ENCODE data around the gene MARCHF2.

MARCHF2 gene

GRCh38 chr19:8457209-8457608 lies 44.1 kb downstream of the MARCHF2 start:
- no peak overlapping the region for H3K27ac ChIP-seq (ENCODE audit: insufficient read depth in 1 of 2, low read depth in 1 of 2, low read length in 2 of 2, poor library complexity in 1 of 2, severe bottlenecking in 2 of 2)
- WGBS (ENCODE audit: insufficient coverage): 100% methylated on average over 2 of the region's 3 CpGs
- H3K36me3 ChIP-seq (ENCODE audit: control insufficient read depth in 4 of 4, insufficient read depth in 4 of 4, low read length in 3 of 4): peaks cover 25 to 91% (median 51%) of the 10 kb centered on the region in 4 experiments
- H3K27me3 ChIP-seq (replicated peaks in 2 of 5; ENCODE audit: control insufficient read depth in 4 of 5, insufficient read depth in 5 of 5, low read length in 4 of 5): no peaks in the 10 kb centered on the region
- ChIA-PET CTCF (interaction anchor here (1.2 to 1.7 kb wide), 3 partner anchors 10 to 33 kb away, joined by 3 to 9 read pairs (median 3); no protein-coding TSS in a partner anchor), POLR2A (interaction anchor here (0.5 to 1.1 kb wide), 2 partner anchors 43 to 44 kb away, joined by 3 to 4 read pairs; partner anchors contain the start of gene MARCHF2)
- no peak overlapping the region for H3K4me3 ChIP-seq (ENCODE audit: control insufficient read depth in 1 of 7, extremely low read depth in 1 of 7, insufficient read depth in 4 of 7, low read depth in 2 of 7, low read length in 6 of 7)
- H3K4me1 ChIP-seq (ENCODE audit: control extremely low read depth in 1 of 4, control insufficient read depth in 4 of 4, insufficient read depth in 4 of 4, low read length in 3 of 4): peaks cover 0 to 13% (median 6%) of the 10 kb centered on the region in 4 experiments
- H3K9me3 ChIP-seq (ENCODE audit: control extremely low read depth in 1 of 5, control insufficient read depth in 4 of 5, insufficient read depth in 2 of 5, low read depth in 1 of 5, low read length in 4 of 5): no peaks in the 10 kb centered on the region
- peak in 2 of 3 donors; percentile 27 to 35 for DNase-seq

DNA sequence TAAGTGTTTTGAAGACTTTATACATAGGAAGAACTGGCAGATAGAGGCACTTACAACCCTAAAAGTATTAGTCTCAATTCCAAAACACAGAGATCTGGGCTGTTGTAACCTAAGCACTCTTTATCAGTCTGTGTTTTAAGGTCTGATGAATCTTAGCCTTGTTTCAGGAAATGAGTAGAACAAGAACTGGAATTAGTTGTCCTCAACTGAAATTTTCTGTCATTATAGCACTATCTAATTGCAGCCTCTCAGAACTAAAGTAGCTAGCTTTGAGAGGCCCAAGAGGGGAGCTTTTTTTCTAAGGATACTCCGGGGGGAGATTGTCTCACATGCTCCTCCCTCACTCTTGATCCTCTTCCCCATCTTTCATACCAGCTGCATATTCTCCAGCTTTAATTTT lies 44.7 kb downstream of the MARCHF2 start:
- ChIA-PET POLR2A (interaction anchor here (0.5 to 1.4 kb wide), 2 partner anchors 8 to 45 kb away, joined by 4 to 5 read pairs; partner anchors contain the start of gene MARCHF2), CTCF (interaction anchor here (1.2 to 1.3 kb wide), 2 partner anchors 29 to 34 kb away, joined by 3 read pairs; no protein-coding TSS in a partner anchor)
- peaks cover 0 to 8% (median 4%) of the 10 kb centered on the region in 4 experiments for H3K4me1 ChIP-seq (ENCODE audit: control extremely low read depth in 1 of 4, control insufficient read depth in 4 of 4, insufficient read depth in 4 of 4, low read length in 3 of 4)
- H3K36me3 ChIP-seq (ENCODE audit: control insufficient read depth in 4 of 4, insufficient read depth in 4 of 4, low read length in 3 of 4): peaks cover 28 to 91% (median 49%) of the 10 kb centered on the region in 4 experiments
- no peaks in the 10 kb centered on the region for H3K27me3 ChIP-seq (replicated peaks in 2 of 5; ENCODE audit: control insufficient read depth in 4 of 5, insufficient read depth in 5 of 5, low read length in 4 of 5)
- no peak for DNase-seq
- 80% methylated on average over 1 of the region's 1 CpG for WGBS (ENCODE audit: insufficient coverage)
- H3K27ac ChIP-seq (ENCODE audit: insufficient read depth in 1 of 2, low read depth in 1 of 2, low read length in 2 of 2, poor library complexity in 1 of 2, severe bottlenecking in 2 of 2): peak overlapping the region in 1 of 2 experiments; percentile 4
- H3K9me3 ChIP-seq (ENCODE audit: control extremely low read depth in 1 of 5, control insufficient read depth in 4 of 5, insufficient read depth in 2 of 5, low read depth in 1 of 5, low read length in 4 of 5): no peaks in the 10 kb centered on the region
- H3K4me3 ChIP-seq (ENCODE audit: control insufficient read depth in 1 of 7, extremely low read depth in 1 of 7, insufficient read depth in 4 of 7, low read depth in 2 of 7, low read length in 6 of 7): no peak overlapping the region

DNA sequence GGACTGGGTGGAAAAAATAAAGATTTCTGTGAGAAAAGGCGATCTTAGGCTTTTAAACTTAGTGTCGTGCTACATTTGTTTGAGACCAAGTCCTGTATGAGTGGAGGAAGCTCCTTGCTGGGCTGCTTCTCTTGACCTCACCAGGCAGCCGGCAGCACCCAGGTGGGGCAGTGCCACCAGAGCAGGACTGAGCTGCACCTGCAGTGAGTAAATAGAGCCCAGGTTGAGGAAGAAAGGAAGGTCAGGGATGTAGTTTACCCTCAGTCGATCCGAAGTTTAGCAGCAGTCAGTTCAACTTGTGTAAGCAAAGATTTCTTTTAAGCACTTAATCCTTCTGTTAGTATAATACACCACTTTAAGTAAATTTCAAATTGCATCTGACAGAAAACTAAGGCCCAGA lies 45.3 kb downstream of the MARCHF2 start:
- ChIA-PET CTCF (interaction anchor here (1.3 kb wide), 1 partner anchor 28 kb away, joined by 3 read pairs; no protein-coding TSS in a partner anchor), POLR2A (interaction anchor here (1.4 kb wide), 1 partner anchor 9 kb away, joined by 5 read pairs; no protein-coding TSS in a partner anchor)
- peak overlapping the region in 1 of 2 experiments; percentile 4 for H3K27ac ChIP-seq (ENCODE audit: insufficient read depth in 1 of 2, low read depth in 1 of 2, low read length in 2 of 2, poor library complexity in 1 of 2, severe bottlenecking in 2 of 2)
- peaks cover 33 to 94% (median 51%) of the 10 kb centered on the region in 4 experiments for H3K36me3 ChIP-seq (ENCODE audit: control insufficient read depth in 4 of 4, insufficient read depth in 4 of 4, low read length in 3 of 4)
- no peaks in the 10 kb centered on the region for H3K27me3 ChIP-seq (replicated peaks in 2 of 5; ENCODE audit: control insufficient read depth in 4 of 5, insufficient read depth in 5 of 5, low read length in 4 of 5)
- no peaks in the 10 kb centered on the region for H3K9me3 ChIP-seq (ENCODE audit: control extremely low read depth in 1 of 5, control insufficient read depth in 4 of 5, insufficient read depth in 2 of 5, low read depth in 1 of 5, low read length in 4 of 5)
- H3K4me3 ChIP-seq (ENCODE audit: control insufficient read depth in 1 of 7, extremely low read depth in 1 of 7, insufficient read depth in 4 of 7, low read depth in 2 of 7, low read length in 6 of 7): no peak overlapping the region
- no peak for DNase-seq
- peaks cover 0 to 8% (median 3%) of the 10 kb centered on the region in 4 experiments for H3K4me1 ChIP-seq (ENCODE audit: control extremely low read depth in 1 of 4, control insufficient read depth in 4 of 4, insufficient read depth in 4 of 4, low read length in 3 of 4)
- WGBS (ENCODE audit: insufficient coverage): 97% methylated on average over 3 of the region's 5 CpGs

DNA sequence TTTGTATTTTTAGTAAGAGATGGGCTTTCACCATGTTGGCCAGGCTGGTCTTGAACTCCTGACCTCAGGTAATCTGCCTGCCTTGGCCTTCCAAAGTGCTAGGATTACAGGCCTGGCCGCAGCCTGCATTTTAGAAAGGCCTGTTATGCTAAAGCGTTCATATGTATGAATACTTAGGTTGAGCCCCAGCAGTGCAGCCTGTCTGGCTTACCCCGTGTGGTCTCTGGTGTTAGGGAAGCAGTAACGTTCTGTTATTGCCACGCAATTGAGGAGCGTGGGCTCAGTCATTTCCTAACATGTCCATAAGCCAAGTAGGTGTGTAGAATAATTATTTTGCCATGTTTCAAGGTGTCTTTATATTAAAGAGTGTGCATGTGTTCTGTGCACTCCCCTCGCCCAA lies 46.0 kb downstream of the MARCHF2 start:
- Histone ChIP-seq H3K36me3 (ENCODE audit: control insufficient read depth in 4 of 4, insufficient read depth in 4 of 4, low read length in 3 of 4) (peaks cover 35 to 93% (median 53%) of the 10 kb centered on the region in 4 experiments), H3K27ac (ENCODE audit: insufficient read depth in 1 of 2, low read depth in 1 of 2, low read length in 2 of 2, poor library complexity in 1 of 2, severe bottlenecking in 2 of 2) (peak overlapping the region in 1 of 2 experiments; percentile 8), H3K4me1 (ENCODE audit: control extremely low read depth in 1 of 4, control insufficient read depth in 4 of 4, insufficient read depth in 4 of 4, low read length in 3 of 4) (peaks cover 0 to 3% (median 1%) of the 10 kb centered on the region in 4 experiments), H3K4me3 (ENCODE audit: control insufficient read depth in 1 of 7, extremely low read depth in 1 of 7, insufficient read depth in 4 of 7, low read depth in 2 of 7, low read length in 6 of 7) (no peak overlapping the region), H3K9me3 (ENCODE audit: control extremely low read depth in 1 of 5, control insufficient read depth in 4 of 5, insufficient read depth in 2 of 5, low read depth in 1 of 5, low read length in 4 of 5) (no peaks in the 10 kb centered on the region), H3K27me3 (replicated peaks in 2 of 5; ENCODE audit: control insufficient read depth in 4 of 5, insufficient read depth in 5 of 5, low read length in 4 of 5) (no peaks in the 10 kb centered on the region)
- CTCF ChIA-PET: no interaction called here
- POLR2A ChIA-PET: no interaction called here
- WGBS (ENCODE audit: insufficient coverage): 87% methylated on average over 5 of the region's 7 CpGs
- no peak for DNase-seq

DNA sequence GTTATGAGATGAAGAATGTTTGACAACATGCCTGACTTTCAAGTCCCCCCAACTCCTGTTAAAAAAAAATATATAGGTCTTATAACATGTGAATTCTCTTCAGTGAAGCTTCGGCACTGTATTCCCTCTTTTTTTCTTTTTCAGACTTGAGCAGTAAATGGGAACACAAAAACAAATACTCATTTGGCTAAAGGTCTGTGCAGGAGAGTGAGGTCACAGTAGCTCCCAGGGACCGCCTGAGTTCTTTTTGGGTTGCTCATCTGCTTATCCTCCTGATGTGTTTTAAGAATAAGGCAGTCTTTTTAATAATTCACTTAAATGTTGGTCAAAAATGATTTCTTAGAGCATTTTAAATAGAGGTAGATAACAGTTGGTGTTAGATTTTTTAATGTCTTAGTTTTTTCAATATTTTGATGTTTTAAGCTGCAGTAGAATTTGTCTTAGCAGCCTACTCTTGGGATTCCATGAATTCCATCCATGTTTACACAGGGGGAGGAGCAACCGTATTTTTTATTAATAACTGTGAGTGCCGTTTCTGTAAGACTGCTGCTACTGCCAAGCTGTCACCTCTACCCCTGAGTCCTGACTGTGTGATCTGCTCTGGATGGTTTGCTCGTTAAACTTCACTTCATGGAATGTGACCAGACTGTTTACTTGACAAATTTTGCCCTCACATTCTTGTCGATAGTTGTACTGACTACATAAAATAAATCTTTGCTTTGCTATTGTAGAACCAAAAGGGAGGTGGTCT lies 46.6 kb downstream of the MARCHF2 start:
- 83% methylated on average over 3 of the region's 6 CpGs for WGBS (ENCODE audit: insufficient coverage)
- no peak for DNase-seq
- H3K4me1 ChIP-seq (ENCODE audit: control extremely low read depth in 1 of 4, control insufficient read depth in 4 of 4, insufficient read depth in 4 of 4, low read length in 3 of 4): peaks cover 0 to 3% (median under 1%) of the 10 kb centered on the region in 4 experiments
- H3K9me3 ChIP-seq (ENCODE audit: control extremely low read depth in 1 of 5, control insufficient read depth in 4 of 5, insufficient read depth in 2 of 5, low read depth in 1 of 5, low read length in 4 of 5): no peaks in the 10 kb centered on the region
- peak overlapping the region in 1 of 2 experiments; percentile 8 for H3K27ac ChIP-seq (ENCODE audit: insufficient read depth in 1 of 2, low read depth in 1 of 2, low read length in 2 of 2, poor library complexity in 1 of 2, severe bottlenecking in 2 of 2)
- peaks cover 38 to 97% (median 56%) of the 10 kb centered on the region in 4 experiments for H3K36me3 ChIP-seq (ENCODE audit: control insufficient read depth in 4 of 4, insufficient read depth in 4 of 4, low read length in 3 of 4)
- ChIA-PET POLR2A (no interaction called here), CTCF (interaction anchor here (0.7 to 1.2 kb wide), 2 partner anchors 46 to 111 kb away, joined by 3 read pairs; partner anchors contain the start of gene MARCHF2)
- no peak overlapping the region for H3K4me3 ChIP-seq (ENCODE audit: control insufficient read depth in 1 of 7, extremely low read depth in 1 of 7, insufficient read depth in 4 of 7, low read depth in 2 of 7, low read length in 6 of 7)
- H3K27me3 ChIP-seq (replicated peaks in 2 of 5; ENCODE audit: control insufficient read depth in 4 of 5, insufficient read depth in 5 of 5, low read length in 4 of 5): no peaks in the 10 kb centered on the region

- CTCF ChIA-PET: interaction anchor here (1.2 kb wide), 1 partner anchor 110 kb away, joined by 3 read pairs; no protein-coding TSS in a partner anchor
- DNase-seq: no peak
- POLR2A ChIA-PET: no interaction called here
- Histone ChIP-seq H3K36me3 (ENCODE audit: control insufficient read depth in 4 of 4, insufficient read depth in 4 of 4, low read length in 3 of 4) (peaks cover 39 to 97% (median 60%) of the 10 kb centered on the region in 4 experiments), H3K4me3 (ENCODE audit: control insufficient read depth in 1 of 7, extremely low read depth in 1 of 7, insufficient read depth in 4 of 7, low read depth in 2 of 7, low read length in 6 of 7) (no peak overlapping the region), H3K27me3 (replicated peaks in 2 of 5; ENCODE audit: control insufficient read depth in 4 of 5, insufficient read depth in 5 of 5, low read length in 4 of 5) (no peaks in the 10 kb centered on the region), H3K4me1 (ENCODE audit: control extremely low read depth in 1 of 4, control insufficient read depth in 4 of 4, insufficient read depth in 4 of 4, low read length in 3 of 4) (peaks cover 0 to 3% (median under 1%) of the 10 kb centered on the region in 4 experiments), H3K9me3 (ENCODE audit: control extremely low read depth in 1 of 5, control insufficient read depth in 4 of 5, insufficient read depth in 2 of 5, low read depth in 1 of 5, low read length in 4 of 5) (no peaks in the 10 kb centered on the region), H3K27ac (ENCODE audit: insufficient read depth in 1 of 2, low read depth in 1 of 2, low read length in 2 of 2, poor library complexity in 1 of 2, severe bottlenecking in 2 of 2) (no peak overlapping the region)
- 98% methylated on average over 6 of the region's 7 CpGs for WGBS (ENCODE audit: insufficient coverage)
These were observed 47.6 kb downstream of the MARCHF2 start for GRCh38 chr19:8460516-8461298.

All from common myeloid progenitor, CD34-positive (primary cell).